ENCODE data around the gene DNASE1L1. TPM values are rescaled to one million over a fixed set of nuclear protein-coding genes. Genes with fewer than 3 reads are reported as not detected.

The DNASE1L1 gene
- total RNA-seq, 4 donors from 2014 or later: 15.9 to 156 (median 36.9) TPM

DNA sequence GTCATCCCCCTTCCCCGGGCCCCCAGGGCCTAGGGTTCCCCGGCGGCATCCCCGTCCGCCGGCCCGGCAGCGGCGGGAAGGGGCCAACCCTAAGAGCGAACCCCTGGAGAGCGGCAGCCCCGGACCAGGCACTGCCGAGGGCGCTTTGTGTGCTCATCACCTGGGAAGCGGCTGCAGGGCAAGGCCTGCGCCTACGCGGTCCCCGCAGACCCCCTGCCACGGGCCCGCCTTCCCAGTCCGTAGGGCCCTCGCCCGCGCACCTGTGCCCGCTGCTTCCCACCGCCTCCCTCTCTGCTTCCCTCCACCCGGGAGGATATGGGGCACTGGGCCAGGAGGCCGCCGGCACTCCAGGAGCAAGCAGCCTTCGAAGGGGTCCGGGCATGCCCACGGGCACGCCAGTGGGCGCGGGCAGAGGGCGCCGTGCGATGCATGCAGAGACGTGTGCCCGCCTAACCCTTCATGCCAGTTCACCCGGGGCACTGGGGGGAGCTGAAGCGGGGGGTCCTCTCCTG is 37.2 kb downstream of the DNASE1L1 start:
- in situ Hi-C loops (cut with MboI; ENCODE audit: low pct_ligation_motif_present in 1 of 4, low pct_unique_long_range_greater_than_20kb in 1 of 4, low sequenced_read_pairs in 3 of 4): no loop called here
- H3K9me3 ChIP-seq: no peaks in the 10 kb centered on the region
- 51% methylated on average over 11 of the region's 43 CpGs; no CpG with 5 or more reads in 1 of the 2 donors for WGBS, 2 donors (ENCODE audit: low coverage in 1 of 2)
- H3K36me3 ChIP-seq: no peaks in the 10 kb centered on the region
- peaks cover 0 to 42% (median 12%) of the 10 kb centered on the region in 4 donors for H3K4me1 ChIP-seq
- peaks cover 14% of the 10 kb centered on the region for H3K27me3 ChIP-seq
- H3K27ac ChIP-seq: peak overlapping the region; percentile 95 to 99 (median 97)
- no peak for TF ChIP-seq EP300 (IDR thresholded peaks at IDR 0.05; ENCODE audit: low read depth)
- TF ChIP-seq POLR2A (IDR thresholded peaks at IDR 0.05): no peak
- no peak for TF ChIP-seq POLR2AphosphoS5 (IDR thresholded peaks at IDR 0.05)
- no peak for TF ChIP-seq CTCF (IDR thresholded peaks at IDR 0.05)
- no peak for DNase-seq
- intact Hi-C loops (cut with DNase I; ENCODE audit: low total_unique reads): no loop called here
- H3K4me3 ChIP-seq: peak overlapping the region; percentile 34 to 63 (median 49)

GRCh38 chrX:154371017-154371788 is 37.9 kb downstream of the DNASE1L1 start:
- 57% methylated on average over 54 of the region's 77 CpGs; no CpG with 5 or more reads in 1 of the 2 donors for WGBS, 2 donors (ENCODE audit: low coverage in 1 of 2)
- Histone ChIP-seq H3K9me3 (no peaks in the 10 kb centered on the region), H3K27me3 (peaks cover 14% of the 10 kb centered on the region), H3K36me3 (no peaks in the 10 kb centered on the region), H3K4me3 (peak overlapping the region; percentile 48 to 64 (median 56)), H3K4me1 (peaks cover 0 to 45% (median 12%) of the 10 kb centered on the region in 4 donors), H3K27ac (peak overlapping the region; percentile 95 to 99 (median 97))
- in situ Hi-C loops (cut with MboI; ENCODE audit: low pct_ligation_motif_present in 1 of 4, low pct_unique_long_range_greater_than_20kb in 1 of 4, low sequenced_read_pairs in 3 of 4): no loop called here
- DNase-seq: peak; percentile 91
- TF ChIP-seq EP300 (IDR thresholded peaks at IDR 0.05; ENCODE audit: low read depth) (no peak), POLR2AphosphoS5 (IDR thresholded peaks at IDR 0.05) (peak; percentile 86 to 92 (median 90)), POLR2A (IDR thresholded peaks at IDR 0.05) (peak; percentile 90), CTCF (IDR thresholded peaks at IDR 0.05) (no peak)
- intact Hi-C loops (cut with DNase I; ENCODE audit: low total_unique reads): no loop called here

DNA sequence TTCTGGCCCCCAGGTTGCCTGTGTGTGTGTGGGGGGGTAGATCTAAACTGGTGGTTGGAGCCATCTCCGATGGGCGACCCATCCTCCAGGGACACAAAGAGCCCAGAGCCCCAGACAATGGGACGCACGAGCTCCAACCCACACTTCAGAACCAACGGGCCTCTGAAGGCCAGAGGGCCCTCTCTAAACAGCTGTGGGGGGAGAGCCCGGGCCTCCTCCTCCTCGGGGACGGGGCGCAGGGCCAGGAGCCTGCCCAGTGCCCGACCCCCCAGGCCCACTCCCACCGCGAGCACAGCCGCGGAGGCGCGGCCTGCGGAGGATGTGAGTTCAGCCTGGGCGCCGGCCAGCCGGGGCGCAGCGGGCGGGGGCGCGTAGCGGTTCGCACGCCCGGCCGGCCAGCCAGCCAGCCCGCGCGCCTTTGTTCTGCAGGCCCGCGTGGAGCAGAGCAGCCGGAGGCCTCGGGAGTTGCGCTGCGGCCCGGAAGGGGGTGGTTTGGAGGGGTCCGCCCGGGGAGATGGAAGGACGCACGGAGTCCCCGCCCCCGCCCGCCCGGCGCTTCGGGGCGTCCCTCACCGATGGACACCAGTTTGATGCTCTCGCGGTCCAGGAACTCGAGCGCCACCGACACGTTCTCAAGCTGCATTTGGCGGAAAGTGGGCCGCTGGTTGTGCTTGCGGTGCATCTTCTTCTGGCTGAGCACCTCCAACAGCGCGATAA is 38.6 kb downstream of the DNASE1L1 start:
- no peak for TF ChIP-seq POLR2AphosphoS5 (IDR thresholded peaks at IDR 0.05)
- TF ChIP-seq POLR2A (IDR thresholded peaks at IDR 0.05): no peak
- no peak for TF ChIP-seq CTCF (IDR thresholded peaks at IDR 0.05)
- TF ChIP-seq EP300 (IDR thresholded peaks at IDR 0.05; ENCODE audit: low read depth): no peak
- H3K36me3 ChIP-seq: no peaks in the 10 kb centered on the region
- WGBS, 2 donors (ENCODE audit: low coverage in 1 of 2): 66% methylated on average over 32 of the region's 63 CpGs; no CpG with 5 or more reads in 1 of the 2 donors
- in situ Hi-C loops (cut with MboI; ENCODE audit: low pct_ligation_motif_present in 1 of 4, low pct_unique_long_range_greater_than_20kb in 1 of 4, low sequenced_read_pairs in 3 of 4) (no loop called here), intact Hi-C loops (cut with DNase I; ENCODE audit: low total_unique reads) (no loop called here)
- peaks cover 0 to 45% (median 12%) of the 10 kb centered on the region in 4 donors for H3K4me1 ChIP-seq
- no peaks in the 10 kb centered on the region for H3K9me3 ChIP-seq
- H3K27me3 ChIP-seq: peaks cover 14% of the 10 kb centered on the region
- peak overlapping the region; percentile 95 to 99 (median 97) for H3K27ac ChIP-seq
- peak overlapping the region; percentile 48 to 64 (median 56) for H3K4me3 ChIP-seq
- no peak for DNase-seq

Data from transverse colon (tissue), 4 donors.